Myocyte (in vitro differentiated cells): ENCODE measurements around the gene C15orf39. TPM values are rescaled to one million over a fixed set of nuclear protein-coding genes. Genes with fewer than 3 reads are reported as not detected.

ENCODE experiments used
- DNase-seq: peaks from one replicate; pipeline ENCODE4 v3.0.0-alpha.2; 2012; ENCODE audit warnings: low read depth
- polyA plus RNA-seq: library from polyadenylated mRNA; unstranded; fragments of >200 nt; gene quantifications from one replicate; pipeline ENCODE4 v1.2.1, GENCODE V29; 2012; ENCODE audit warnings: missing spikeins
- total RNA-seq: library from RNA; depleted of rRNA; stranded (reverse); fragments of >200 nt; gene quantifications from 2 replicates; pipeline ENCODE4 v1.2.3, GENCODE V29; 2014

Gene C15orf39
- 3.4 and 3.5 TPM in 2 replicates for total RNA-seq
- 7.3 TPM for polyA plus RNA-seq

DNA sequence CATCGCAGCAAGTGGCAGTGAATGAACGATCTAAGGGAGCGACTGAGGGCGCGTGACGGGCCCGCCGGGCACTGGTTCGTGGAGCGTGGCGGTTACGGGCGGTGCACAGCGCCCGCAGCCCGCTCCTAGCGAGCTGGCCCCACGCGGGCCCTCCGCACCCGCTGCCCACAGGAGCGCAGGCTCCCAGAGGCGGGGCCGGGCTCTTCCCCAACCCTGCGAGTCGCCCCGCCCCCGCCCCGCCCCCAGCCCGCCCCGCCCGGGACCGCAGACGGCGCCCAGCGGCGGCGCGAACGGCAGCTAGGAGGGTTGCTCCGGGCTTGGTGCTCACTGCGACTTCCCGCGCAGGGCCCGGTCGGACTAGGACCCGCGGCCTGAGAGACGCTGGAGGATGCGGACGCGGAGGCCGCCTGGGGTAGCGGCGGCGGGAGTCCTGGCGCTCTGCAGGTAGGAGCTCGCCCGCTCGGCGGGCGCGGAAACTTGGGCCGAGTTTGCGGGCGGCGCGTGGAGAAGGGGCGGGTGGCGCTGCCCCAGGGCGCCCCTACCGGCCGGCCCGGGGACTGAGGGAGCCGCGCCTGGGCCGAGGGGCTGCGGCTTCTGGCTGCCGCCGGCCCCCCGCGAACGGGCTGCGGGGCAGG lies at the start of gene C15orf39:
TSS of gene C15orf39 (plus strand) at position 267 of the 635 bp plus-strand sequence. CDS start 4,167 bp downstream, outside the sequence.
- peak; percentile 73 for DNase-seq

DNA sequence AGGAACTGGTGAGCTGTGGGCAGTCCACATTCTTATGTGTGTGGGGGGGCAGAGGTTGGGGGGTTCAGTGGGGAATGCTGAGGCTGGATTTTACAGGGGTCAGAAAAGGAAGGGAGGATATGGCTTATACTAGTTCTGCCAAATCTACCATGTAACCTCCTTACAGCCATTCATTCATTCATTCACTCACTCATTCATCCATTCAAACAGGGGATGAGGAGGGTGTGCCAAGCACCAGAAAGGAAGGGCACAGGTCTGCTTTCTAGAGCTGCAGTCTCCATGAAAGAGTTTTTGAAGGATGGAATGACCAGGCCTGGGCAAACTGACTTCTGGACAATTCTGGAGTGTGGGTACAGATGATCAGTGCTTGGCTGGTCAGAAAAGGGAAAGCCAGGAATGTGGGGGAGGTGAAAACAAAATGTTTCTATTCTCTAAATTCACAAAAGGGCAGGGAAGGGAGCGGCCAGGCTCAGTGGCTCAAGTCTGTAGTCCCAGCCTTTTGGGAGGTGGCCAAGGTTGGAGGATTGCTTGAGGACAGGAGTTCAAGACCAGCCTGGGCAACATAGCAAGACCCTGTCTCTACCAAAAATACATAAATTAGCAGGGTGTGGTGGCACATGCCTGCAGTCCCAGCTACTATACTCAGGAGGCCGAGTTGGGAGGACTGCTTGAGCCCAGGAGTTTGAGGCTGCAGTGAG lies 49.2 kb upstream of the C15orf39 start:
- DNase-seq, result no peak

DNA sequence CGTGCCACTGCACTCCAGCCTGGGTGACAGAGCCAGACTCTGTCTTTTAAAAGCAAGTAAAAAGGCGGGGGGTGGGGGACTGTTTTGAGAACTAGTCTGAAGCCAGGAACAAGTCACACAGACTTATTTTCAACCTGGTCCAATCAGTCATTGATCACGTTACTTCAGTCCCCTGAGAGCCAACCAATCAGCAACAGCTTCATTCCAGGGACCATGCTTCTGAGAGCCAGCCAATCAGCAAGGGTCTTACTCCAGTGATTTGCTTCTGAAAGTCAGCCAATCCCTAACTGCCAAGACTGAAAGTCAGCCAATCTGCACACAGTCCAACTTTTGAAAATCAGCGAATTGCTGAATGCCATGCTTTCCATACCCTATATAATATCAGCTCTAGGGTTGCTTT lies 48.6 kb upstream of the C15orf39 start:
- DNase-seq, result no peak

GRCh38 chr15:75153565-75154276 lies 48.0 kb upstream of the C15orf39 start:
- no peak for DNase-seq

DNA sequence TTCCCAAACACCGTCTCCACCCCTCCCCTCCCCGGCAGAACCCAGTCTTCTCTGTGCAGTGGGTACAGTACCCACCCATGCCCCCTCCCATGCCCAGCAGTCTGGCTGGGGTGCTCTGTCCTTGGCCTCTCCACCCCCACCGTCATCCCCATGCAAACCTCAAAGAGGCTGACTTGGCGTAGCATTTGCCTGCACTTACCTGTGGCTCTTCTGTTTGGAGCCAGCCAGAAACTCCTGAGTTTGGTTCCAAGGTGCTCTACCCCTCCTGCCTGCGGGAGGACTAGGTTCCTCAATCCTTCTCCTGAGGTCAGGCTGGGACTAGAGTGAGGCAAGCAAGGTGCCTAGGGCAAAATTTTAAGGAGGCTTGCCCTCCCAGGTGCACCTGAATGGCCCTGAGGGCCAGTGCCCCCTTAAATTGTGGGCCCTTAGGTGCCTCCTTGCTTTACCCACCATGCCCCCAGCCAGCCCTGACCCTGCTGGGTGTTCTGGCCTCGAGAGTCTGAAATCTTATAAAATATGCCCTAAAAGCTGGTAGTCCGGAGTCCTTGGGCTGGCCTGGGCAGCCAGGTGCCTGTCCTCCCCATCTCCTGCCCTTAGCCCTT lies 47.1 kb upstream of the C15orf39 start:
- no peak for DNase-seq

- no peak for DNase-seq
Observed at GRCh38 chr15:75156326-75157215, 45.1 kb upstream of the C15orf39 start.

GRCh38 chr15:75158402-75158801 lies 43.3 kb upstream of the C15orf39 start:
- DNase-seq, result no peak

- no peak for DNase-seq
Observed at GRCh38 chr15:75159244-75159643, 42.4 kb upstream of the C15orf39 start.

DNA sequence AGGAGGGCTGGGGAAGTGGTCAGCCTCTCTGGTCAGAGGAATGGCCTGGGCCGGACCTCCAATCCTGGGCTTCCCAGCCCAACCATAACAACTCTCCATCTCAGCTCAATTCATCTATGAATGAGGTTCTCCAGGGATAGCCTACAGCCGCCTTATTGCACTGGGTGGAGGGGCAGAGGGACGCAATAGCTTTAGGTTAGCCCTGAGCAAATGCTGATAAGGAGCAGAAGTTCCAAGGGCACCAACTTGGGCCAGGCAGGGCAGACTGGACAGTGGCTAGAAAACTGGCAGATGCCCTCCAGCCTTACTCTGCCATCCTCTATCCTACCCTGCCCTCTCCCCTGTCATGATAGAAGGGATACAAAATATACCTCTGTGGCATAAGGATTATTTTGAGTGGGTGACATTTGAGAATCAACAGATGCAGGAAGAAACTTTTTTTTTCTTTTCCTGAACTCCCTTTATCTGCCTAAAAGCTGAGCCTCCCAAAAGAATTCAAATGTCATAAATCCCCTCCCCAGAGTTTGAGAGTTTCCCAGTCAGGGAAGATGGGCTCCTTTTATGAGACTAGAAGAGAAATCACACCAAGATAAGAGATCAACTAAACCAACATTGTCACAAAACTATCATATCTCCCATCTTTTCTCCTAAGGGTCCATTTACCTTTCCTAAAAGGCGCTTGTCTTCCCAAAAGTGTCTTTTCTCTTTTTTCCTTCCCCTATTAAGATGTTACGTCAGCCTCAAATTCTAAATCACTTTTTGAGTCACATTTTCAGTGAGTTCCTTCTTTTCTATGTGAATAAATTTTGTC lies 40.4 kb upstream of the C15orf39 start:
- DNase-seq, result no peak

DNA sequence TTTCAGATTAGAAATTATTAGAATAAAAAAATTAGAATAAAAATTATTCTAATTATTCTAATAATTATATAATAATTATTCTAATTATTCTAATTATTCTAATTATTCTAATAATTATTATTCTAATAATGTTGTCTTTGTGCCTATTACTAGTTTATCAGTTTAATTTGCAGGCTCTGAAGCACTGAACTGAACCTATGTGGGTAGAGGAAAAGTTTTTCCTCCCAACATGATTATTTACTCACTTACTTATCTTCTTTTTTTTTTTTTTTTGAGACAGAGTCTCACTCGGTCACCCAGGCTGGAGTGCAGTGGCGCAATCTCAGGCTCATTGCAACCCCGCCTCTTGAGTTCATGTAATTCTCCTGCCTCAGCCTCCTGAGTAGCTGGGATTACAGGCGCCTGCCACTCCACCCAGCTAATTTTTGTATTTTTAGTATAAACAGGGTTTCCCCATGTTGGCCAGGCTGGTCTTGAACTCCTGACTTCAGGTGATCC lies 39.7 kb upstream of the C15orf39 start:
- no peak for DNase-seq

DNA sequence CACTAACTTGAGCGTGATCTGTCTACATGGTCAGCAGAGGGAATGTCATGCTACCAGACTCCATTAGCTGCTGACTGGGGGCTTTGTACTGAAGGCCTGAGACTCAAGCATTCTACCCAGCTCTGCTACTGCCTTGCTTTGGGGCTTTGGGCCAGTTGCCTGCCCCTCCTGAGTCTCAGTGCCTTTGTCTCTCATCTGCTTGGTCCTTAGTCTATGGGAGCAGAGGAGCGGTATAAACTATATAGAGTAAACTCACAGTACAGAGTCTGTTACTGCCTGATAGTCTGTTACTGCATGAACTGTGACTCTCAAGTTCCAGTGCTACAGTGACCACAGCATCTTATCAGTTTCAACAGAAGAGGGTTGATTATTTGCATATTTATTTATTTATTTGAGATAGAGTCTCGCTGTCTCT lies 38.5 kb upstream of the C15orf39 start:
- DNase-seq, result no peak

DNA sequence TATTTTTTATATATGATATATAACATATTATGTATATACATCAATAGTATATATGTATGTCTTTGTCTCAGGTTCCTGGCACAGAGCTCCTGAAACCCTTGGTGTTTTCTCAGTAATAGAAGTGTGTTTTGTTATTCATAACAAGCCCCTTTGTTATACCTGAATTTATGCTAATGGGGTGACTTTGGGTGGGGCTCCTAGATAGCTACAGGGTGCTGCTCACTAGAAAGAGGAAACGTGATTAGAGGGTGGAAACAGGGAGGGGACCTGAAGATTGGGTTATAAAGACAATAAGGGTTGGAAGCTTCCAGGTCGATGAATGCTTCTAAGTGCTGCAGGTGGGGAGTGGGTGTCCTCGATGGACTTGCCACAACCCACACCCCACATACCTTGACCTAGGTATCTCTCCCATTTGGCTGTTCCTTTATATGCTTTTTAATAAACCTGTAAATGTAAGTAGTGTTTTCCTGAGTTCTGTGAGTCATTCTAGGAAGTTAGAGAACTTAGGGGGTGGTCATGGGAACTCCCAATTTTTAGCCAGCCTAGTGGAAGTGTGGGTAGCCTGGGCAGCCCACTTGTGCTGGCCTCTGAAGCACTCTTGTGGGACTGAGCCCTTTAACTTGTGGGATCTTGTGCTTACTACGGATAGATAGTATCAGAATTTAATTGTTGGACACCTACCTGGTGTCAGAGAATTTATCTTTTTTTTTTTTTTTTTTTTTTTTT lies 36.9 kb upstream of the C15orf39 start:
- DNase-seq, result no peak

DNA sequence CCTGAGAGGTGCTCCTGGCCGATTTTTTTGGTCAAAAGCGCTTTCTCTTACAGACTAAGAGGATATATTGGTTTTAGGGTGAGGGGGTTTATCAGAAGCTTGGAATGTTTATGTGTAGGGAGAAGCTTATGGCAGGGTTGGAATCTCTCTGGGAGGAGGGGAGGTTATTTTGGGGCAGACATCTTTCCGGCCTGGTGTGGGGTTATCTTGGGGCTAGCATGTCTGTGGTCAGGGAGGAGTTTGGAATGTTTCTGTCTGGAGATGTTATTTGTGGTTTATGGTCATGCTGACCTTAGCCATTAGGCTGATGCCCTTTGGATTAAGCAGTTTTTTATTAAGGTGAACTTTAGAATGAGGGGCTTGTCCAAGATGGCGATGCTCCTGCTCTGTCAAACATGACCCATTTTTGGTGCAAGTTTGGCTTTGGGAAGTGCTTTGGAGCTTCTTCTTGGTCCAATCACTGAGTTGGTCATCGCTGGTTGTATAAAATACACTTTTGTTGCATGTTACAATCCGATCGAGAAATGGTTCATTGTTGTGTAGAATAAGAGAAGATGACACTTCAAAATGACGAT lies 35.1 kb upstream of the C15orf39 start:
- DNase-seq, result peak; percentile 71

GRCh38 chr15:75167588-75168350 lies 33.9 kb upstream of the C15orf39 start:
- DNase-seq, result peak; percentile 48

DNA sequence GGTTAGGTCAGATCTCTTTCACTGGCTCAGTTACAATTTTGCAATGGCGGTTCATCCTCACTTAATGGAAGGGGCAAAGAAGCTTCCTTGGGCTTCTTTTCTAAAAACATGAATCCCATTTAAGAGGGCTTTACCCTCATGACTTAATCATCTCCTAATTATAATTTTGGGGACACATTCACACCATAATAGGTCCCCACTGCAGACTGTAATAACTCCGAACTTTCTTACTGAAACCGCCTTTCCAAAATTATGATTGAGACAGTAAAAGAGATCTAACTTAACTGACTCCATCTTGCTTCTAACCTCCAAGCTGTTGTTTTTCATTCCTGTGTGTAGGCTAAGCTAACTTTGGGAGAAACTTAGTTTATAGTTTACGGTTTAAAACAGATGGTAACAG lies 33.3 kb upstream of the C15orf39 start:
- no peak for DNase-seq

DNA sequence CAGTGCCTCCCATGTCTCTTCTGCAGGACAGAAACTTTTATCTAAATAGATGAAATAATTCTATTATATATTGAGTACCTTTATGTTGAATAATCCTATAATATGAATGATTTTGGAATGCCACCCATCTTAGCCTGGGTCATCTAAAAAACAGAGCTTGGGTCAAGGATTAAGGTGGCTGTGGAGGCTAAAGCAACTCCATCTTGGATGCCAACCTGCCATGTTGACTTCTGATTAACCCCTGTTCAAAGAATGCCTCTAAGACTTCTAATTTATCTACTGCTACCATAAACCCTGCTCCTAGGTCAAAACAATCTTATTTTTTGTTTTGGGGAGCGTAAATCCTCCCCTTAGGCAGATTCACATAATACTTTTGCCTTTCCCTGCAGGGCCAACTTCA lies 31.5 kb upstream of the C15orf39 start:
- DNase-seq, result no peak

- peak; percentile 75 for DNase-seq
Observed at GRCh38 chr15:75170711-75171341, 30.9 kb upstream of the C15orf39 start.
